LoVo (cell line): ENCODE results near the gene NUCB2.

Experiments used
- DNase-seq: peaks from one replicate; pipeline ENCODE4 v3.0.0-alpha.2; 2016; ENCODE audit warnings: low spot score

NUCB2 gene

GRCh38 chr11:17333799-17334586 is 57.5 kb downstream of the NUCB2 start:
- no peak for DNase-seq

- no peak for DNase-seq
Observed at GRCh38 chr11:17343257-17343656, 66.7 kb downstream of the NUCB2 start.

GRCh38 chr11:17343907-17344306 is 67.4 kb downstream of the NUCB2 start:
- no peak for DNase-seq

GRCh38 chr11:17347676-17348075 is 71.1 kb downstream of the NUCB2 start:
- DNase-seq = no peak

- DNase-seq = no peak
Observed at GRCh38 chr11:17350455-17351171, 74.1 kb downstream of the NUCB2 start.

- DNase-seq = no peak
Observed at GRCh38 chr11:17351172-17351509, 74.6 kb downstream of the NUCB2 start.

- peak; percentile 65 for DNase-seq
Observed at GRCh38 chr11:17351510-17352176, 75.1 kb downstream of the NUCB2 start, which contains the start of gene NCR3LG1. Gene NCR3LG1, plus strand, starts transcription at chr11:17351800. Its CDS starts 170 bp downstream, at chr11:17351970.

- DNase-seq = peak; percentile 83
Observed at GRCh38 chr11:17352950-17353820, 76.6 kb downstream of the NUCB2 start.

GRCh38 chr11:17353821-17354600 is 77.5 kb downstream of the NUCB2 start:
- DNase-seq = peak; percentile 9

GRCh38 chr11:17354601-17354991 is 78.1 kb downstream of the NUCB2 start:
- DNase-seq = peak; percentile 82

GRCh38 chr11:17366495-17366894 is 90.0 kb downstream of the NUCB2 start:
- DNase-seq = no peak

- DNase-seq = no peak
Observed at GRCh38 chr11:17368551-17368950, 92.0 kb downstream of the NUCB2 start.

- no peak for DNase-seq
Observed at GRCh38 chr11:17369094-17369493, 92.6 kb downstream of the NUCB2 start.

GRCh38 chr11:17369684-17370243 is 93.2 kb downstream of the NUCB2 start:
- DNase-seq = no peak

- DNase-seq = no peak
Observed at GRCh38 chr11:17371614-17372013, 95.1 kb downstream of the NUCB2 start.

- no peak for DNase-seq
Observed at GRCh38 chr11:17375547-17375946, 99.0 kb downstream of the NUCB2 start.

GRCh38 chr11:17376493-17376892 is 100.0 kb downstream of the NUCB2 start:
- DNase-seq = no peak

GRCh38 chr11:17378655-17379054 is 102.1 kb downstream of the NUCB2 start:
- no peak for DNase-seq

GRCh38 chr11:17379383-17380180 is 103.0 kb downstream of the NUCB2 start:
- DNase-seq = no peak

- no peak for DNase-seq
Observed at GRCh38 chr11:17381156-17381555, 104.6 kb downstream of the NUCB2 start.
